Astrocyte of the cerebellum (primary cell): Measurements from ENCODE around the gene TMBIM6.

Experiments used
- DNase-seq: peaks from one replicate; pipeline ENCODE4 v3.0.0-alpha.2; 2011; ENCODE audit warnings: low read depth
- H3K4me3 ChIP-seq: 2 replicates; pipeline ENCODE4 v1.5.1; 2011; ENCODE audit warnings: mild to moderate bottlenecking, low read depth, low read length, moderate library complexity
- CTCF ChIP-seq: IDR thresholded peaks from 2 replicates; pipeline ENCODE4 v1.5.1; 2012; ENCODE audit warnings: low read length, low read depth, moderate library complexity, mild to moderate bottlenecking; ENCODE audit errors: missing control alignments
- in situ Hi-C: cut with HindIII; loops from 2 replicates; pipeline ENCODE4 v1.10.0; 2017; ENCODE audit warnings: low sequenced_read_pairs

The TMBIM6 gene

GRCh38 chr12:49809906-49810389, 68.6 kb downstream of the TMBIM6 start:
- no peak for DNase-seq
- TF ChIP-seq CTCF, result no peak
- in situ Hi-C loops, result loop anchor here (10.0 kb wide), 1 partner anchor 45 kb away; no protein-coding TSS in a partner anchor
- H3K4me3 ChIP-seq, result no peak overlapping the region

GRCh38 chr12:49811136-49811535, 69.8 kb downstream of the TMBIM6 start:
- H3K4me3 ChIP-seq, result no peak overlapping the region
- DNase-seq, result no peak
- in situ Hi-C loops, result loop anchor here (10.0 kb wide), 1 partner anchor 46 kb away; no protein-coding TSS in a partner anchor
- no peak for TF ChIP-seq CTCF

GRCh38 chr12:49811961-49812401, 70.6 kb downstream of the TMBIM6 start:
- no peak for TF ChIP-seq CTCF
- in situ Hi-C loops, result loop anchor here (10.0 kb wide), 1 partner anchor 47 kb away; no protein-coding TSS in a partner anchor
- H3K4me3 ChIP-seq, result no peak overlapping the region
- no peak for DNase-seq

GRCh38 chr12:49813131-49813530, 71.8 kb downstream of the TMBIM6 start:
- no peak for TF ChIP-seq CTCF
- DNase-seq, result no peak
- in situ Hi-C loops, result loop anchor here (10.0 kb wide), 1 partner anchor 48 kb away; no protein-coding TSS in a partner anchor
- no peak overlapping the region for H3K4me3 ChIP-seq
